Smooth muscle cell (in vitro differentiated cells): ENCODE measurements around the gene FZD7. TPM values are rescaled to one million over a fixed set of nuclear protein-coding genes. Genes with fewer than 3 reads are reported as not detected.

Source experiments
- DNase-seq: peaks from one replicate; lab custom pipeline; 2025; ENCODE audit not compliant: unreplicated experiment; lab: John Stamatoyannopoulos, UW
- H2AFZ ChIP-seq: fragments of 200-600 bp; sonication (generic); 2 replicates; pipeline ENCODE4 v1.6.0; 2016; ENCODE audit warnings: antibody characterized with exemption, low read depth, mild to moderate bottlenecking
- H3F3A ChIP-seq: fragments of 200-600 bp; sonication (generic); 2 replicates; pipeline ENCODE4 v1.6.0; 2017; ENCODE audit warnings: antibody characterized with exemption, low read depth
- H3K27ac ChIP-seq: fragments of 200-600 bp; sonication (generic); 2 replicates; pipeline ENCODE4 v1.5.1; 2016; ENCODE audit warnings: low read depth, mild to moderate bottlenecking
- H3K27me3 ChIP-seq: fragments of 200-600 bp; sonication (generic); 2 replicates; pipeline ENCODE4 v1.6.1; 2016; ENCODE audit warnings: low read depth, mild to moderate bottlenecking
- H3K36me3 ChIP-seq: fragments of 200-600 bp; sonication (generic); 2 replicates; pipeline ENCODE4 v1.5.1; 2016; ENCODE audit warnings: low read depth
- H3K4me1 ChIP-seq: fragments of 200-600 bp; sonication (generic); 2 replicates; pipeline ENCODE4 v1.5.1; 2016; ENCODE audit warnings: low read depth
- H3K4me2 ChIP-seq: fragments of 200-600 bp; sonication (generic); 2 replicates; pipeline ENCODE4 v1.6.0; 2016; ENCODE audit warnings: mild to moderate bottlenecking
- H3K4me3 ChIP-seq: fragments of 200-600 bp; sonication (generic); 2 replicates; pipeline ENCODE4 v1.5.1; 2016; ENCODE audit warnings: mild to moderate bottlenecking
- H3K79me2 ChIP-seq: fragments of 200-600 bp; sonication (generic); 2 replicates; pipeline ENCODE4 v1.6.0; 2016; ENCODE audit warnings: low read depth, mild to moderate bottlenecking
- H3K9ac ChIP-seq: fragments of 200-600 bp; sonication (generic); 2 replicates; pipeline ENCODE4 v1.6.0; 2016; ENCODE audit warnings: low read depth
- H3K9me3 ChIP-seq: fragments of 200-600 bp; sonication (generic); replicated peaks from 2 replicates; pipeline ENCODE4 v1.5.1; 2016; ENCODE audit warnings: low read depth
- H4K20me1 ChIP-seq: fragments of 200-600 bp; sonication (generic); 2 replicates; pipeline ENCODE4 v1.6.0; 2016; ENCODE audit warnings: low read depth
- CTCF ChIP-seq: fragments of 200-600 bp; sonication (generic); IDR thresholded peaks from 2 replicates; pipeline ENCODE4 v1.5.1; 2017; ENCODE audit warnings: borderline replicate concordance, mild to moderate bottlenecking, antibody characterized with exemption; ENCODE audit not compliant: insufficient read depth, poor library complexity, severe bottlenecking
- WGBS: methylation state at CpG from one replicate; pipeline ENCODE4 v1.1.7; 2016; ENCODE audit warnings: low lambda C conversion rate; 5-methylcytosine and 5-hydroxymethylcytosine counted together
- polyA plus RNA-seq: library from polyadenylated mRNA; unstranded; fragments of >200 nt; fragmentation: Nextera tagmentation; extraction: Ambion mirVana; gene quantifications from 2 replicates; pipeline ENCODE4 v1.2.1, GENCODE V29; 2016
- total RNA-seq: library from RNA; depleted of rRNA; stranded (reverse); fragments of >200 nt; gene quantifications from 2 replicates; pipeline ENCODE4 v1.2.3, GENCODE V29; 2014

The FZD7 gene
- total and polyA plus RNA-seq, 2 experiments from 2014 or later, result 14.8 to 17.0 TPM

DNA sequence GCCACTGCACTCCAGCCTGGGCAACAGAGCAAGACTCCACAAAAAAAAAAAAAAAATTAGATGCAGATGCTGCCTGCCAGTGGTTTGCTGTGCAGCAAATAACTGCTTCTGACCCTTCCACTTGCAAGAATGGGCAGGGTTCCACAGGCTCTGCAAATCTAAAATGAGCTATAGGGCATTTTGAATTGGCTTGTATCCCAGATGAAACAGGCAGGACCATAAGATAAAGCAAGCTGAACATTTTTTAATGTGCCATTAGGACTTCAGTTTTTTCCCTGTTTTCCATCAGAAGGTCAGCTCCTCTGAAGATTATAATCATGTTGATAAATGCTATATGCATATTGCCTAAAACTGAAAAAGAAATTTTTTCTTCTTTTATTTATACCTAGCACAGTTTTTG lies 15.7 kb upstream of the FZD7 start:
- no peaks in the 10 kb centered on the region for H4K20me1 ChIP-seq
- DNase-seq, result no peak
- no peaks in the 10 kb centered on the region for H3K36me3 ChIP-seq
- no peaks in the 10 kb centered on the region for H3K9me3 ChIP-seq
- H3K79me2 ChIP-seq, result no peaks in the 10 kb centered on the region
- no peak overlapping the region for H3K9ac ChIP-seq
- H3K4me2 ChIP-seq, result no peak overlapping the region
- no peak overlapping the region for H2AFZ ChIP-seq
- peaks cover 11% of the 10 kb centered on the region for H3K4me1 ChIP-seq
- H3K27me3 ChIP-seq, result peaks cover 8% of the 10 kb centered on the region
- no peak for TF ChIP-seq CTCF
- no peak overlapping the region for H3K27ac ChIP-seq
- H3F3A ChIP-seq, result no peaks in the 10 kb centered on the region
- no peak overlapping the region for H3K4me3 ChIP-seq

DNA sequence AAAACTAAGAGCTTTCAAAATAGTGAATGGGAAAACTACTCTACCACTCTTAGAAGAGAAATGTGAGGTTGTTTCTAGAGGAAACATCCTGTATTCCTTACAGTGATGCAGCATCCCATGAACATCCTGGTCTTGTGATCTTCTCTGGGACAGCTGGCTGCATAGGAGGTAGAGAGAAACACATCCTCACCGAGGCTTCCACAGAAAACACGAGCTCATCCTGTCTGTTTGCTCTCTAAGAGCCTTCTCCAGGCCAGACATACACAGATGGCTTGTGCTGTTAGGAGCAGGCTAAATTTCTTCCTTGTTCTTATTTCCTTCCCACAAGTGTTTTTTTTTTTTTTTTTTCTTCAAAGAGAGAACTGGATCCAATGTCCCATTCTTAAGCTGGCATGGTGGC lies 14.7 kb upstream of the FZD7 start:
- no peaks in the 10 kb centered on the region for H4K20me1 ChIP-seq
- peaks cover 19% of the 10 kb centered on the region for H3K4me1 ChIP-seq
- no peak for DNase-seq
- H3K79me2 ChIP-seq, result no peaks in the 10 kb centered on the region
- H3K9me3 ChIP-seq, result no peaks in the 10 kb centered on the region
- H2AFZ ChIP-seq, result no peak overlapping the region
- H3K27me3 ChIP-seq, result peaks cover 9% of the 10 kb centered on the region
- H3K4me2 ChIP-seq, result no peak overlapping the region
- no peaks in the 10 kb centered on the region for H3K36me3 ChIP-seq
- H3K9ac ChIP-seq, result no peak overlapping the region
- no peak for TF ChIP-seq CTCF
- H3K4me3 ChIP-seq, result no peak overlapping the region
- H3K27ac ChIP-seq, result no peak overlapping the region
- H3F3A ChIP-seq, result no peaks in the 10 kb centered on the region
- 60% methylated on average over 2 of the region's 2 CpGs for WGBS

DNA sequence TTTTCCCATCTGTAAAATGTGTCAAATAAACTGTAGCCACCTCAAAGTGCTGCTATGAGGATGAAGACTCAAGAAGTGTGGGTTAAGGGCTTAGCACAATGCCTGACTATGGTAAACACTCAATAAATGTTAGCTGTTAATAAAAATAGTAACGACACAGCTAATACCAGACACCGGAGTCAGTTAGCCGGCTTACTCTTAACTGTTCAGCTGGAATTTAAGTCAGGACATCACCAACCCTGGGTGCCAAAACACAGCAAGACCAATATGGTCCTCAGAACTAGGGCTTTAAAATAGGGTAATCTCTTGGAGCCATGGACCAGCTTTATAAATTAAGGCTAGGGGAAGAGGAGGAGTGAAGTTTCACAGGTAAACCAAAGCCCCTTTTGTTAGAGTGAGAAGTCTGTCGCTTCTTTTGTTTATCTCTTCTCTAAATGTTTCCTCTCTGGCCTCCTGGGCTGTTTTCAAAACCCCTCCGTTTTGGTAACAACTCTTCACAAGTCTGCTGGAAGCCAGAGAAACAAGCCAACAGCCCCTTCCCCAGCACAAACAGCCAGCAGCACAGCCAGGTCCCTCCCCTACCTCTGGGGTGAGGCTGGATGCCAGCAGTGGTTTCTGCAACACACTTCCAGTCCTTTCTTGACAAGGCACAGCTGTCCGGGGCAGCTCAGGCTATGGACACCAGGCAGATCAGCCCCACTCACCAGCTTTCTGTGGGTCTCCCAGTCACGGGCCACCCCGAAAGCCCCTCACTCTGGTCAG lies 13.8 kb upstream of the FZD7 start:
- Histone ChIP-seq H3K27ac (no peak overlapping the region), H3K79me2 (no peaks in the 10 kb centered on the region), H3K9ac (no peak overlapping the region), H3K4me1 (peaks cover 28% of the 10 kb centered on the region), H2AFZ (peak overlapping the region; percentile 49), H3K4me2 (no peak overlapping the region), H3K9me3 (no peaks in the 10 kb centered on the region), H4K20me1 (no peaks in the 10 kb centered on the region), H3K4me3 (no peak overlapping the region), H3K36me3 (no peaks in the 10 kb centered on the region), H3K27me3 (peaks cover 12% of the 10 kb centered on the region), H3F3A (no peaks in the 10 kb centered on the region)
- no peak for TF ChIP-seq CTCF
- 35% methylated on average over 8 of the region's 8 CpGs for WGBS
- DNase-seq, result no peak

DNA sequence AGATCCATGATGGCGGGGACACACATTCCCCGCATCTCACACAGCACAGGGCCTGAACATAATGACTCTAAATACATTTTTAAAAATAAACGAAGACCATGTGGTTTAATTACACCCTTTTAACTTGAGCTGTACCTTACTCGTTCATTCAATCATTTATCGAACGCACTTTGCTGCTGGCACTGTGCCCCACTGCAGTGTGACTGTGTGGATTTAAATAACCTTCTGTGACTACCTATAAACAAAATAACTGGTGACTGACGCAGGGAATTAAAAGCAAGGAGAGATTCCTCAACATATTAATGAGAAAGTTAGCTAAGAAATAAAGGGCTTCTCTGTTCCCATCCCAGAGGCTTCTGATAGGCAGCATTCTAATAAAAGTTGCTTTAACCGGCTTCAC lies 10.9 kb upstream of the FZD7 start:
- no peak for TF ChIP-seq CTCF
- 74% methylated on average over 8 of the region's 8 CpGs for WGBS
- no peak overlapping the region for H3K9ac ChIP-seq
- H3F3A ChIP-seq, result no peaks in the 10 kb centered on the region
- no peak for DNase-seq
- no peaks in the 10 kb centered on the region for H3K9me3 ChIP-seq
- H3K27me3 ChIP-seq, result peaks cover 12% of the 10 kb centered on the region
- no peaks in the 10 kb centered on the region for H3K36me3 ChIP-seq
- no peaks in the 10 kb centered on the region for H4K20me1 ChIP-seq
- no peak overlapping the region for H3K4me2 ChIP-seq
- H3K79me2 ChIP-seq, result no peaks in the 10 kb centered on the region
- peaks cover 44% of the 10 kb centered on the region for H3K4me1 ChIP-seq
- H2AFZ ChIP-seq, result no peak overlapping the region
- H3K27ac ChIP-seq, result no peak overlapping the region
- no peak overlapping the region for H3K4me3 ChIP-seq
